Naive thymus-derived CD4-positive, alpha-beta T cell (primary cell): ENCODE data around the gene PDF. TPM values are rescaled to one million over a fixed set of nuclear protein-coding genes. Genes with fewer than 3 reads are reported as not detected.

Experiments used
- ATAC-seq: fragments of 150-1000 bp; cut with Tn5 transposase; 2 replicates; pipeline ENCODE4 v1.10.0; 2021; ENCODE audit warnings: mild to moderate bottlenecking, moderate library complexity
- CTCF ChIA-PET: fragments of 350-600 bp; sonication (Branson Sonifier 250); formaldehyde crosslinking; loops from one replicate; lab custom pipeline; 2021; ENCODE audit warnings: antibody characterized with exemption; lab: Charles Lee
- POLR2A ChIA-PET: fragments of 350-600 bp; sonication (Branson Sonifier 250); formaldehyde crosslinking; loops from one replicate; lab custom pipeline; 2021; ENCODE audit warnings: antibody characterized with exemption, inconsistent platforms; lab: Charles Lee
- DNase-seq, 9 donors: peaks; one replicate each; pipeline versions ENCODE4 v3.0.0 to v3.0.0-alpha.2; 2020 to 2022; ENCODE audit warnings: mixed read lengths in 1 of 9
- H3K27ac ChIP-seq: one replicate; pipeline ENCODE4 v1.7.0; 2013; ENCODE audit warnings: mild to moderate bottlenecking, low read depth, low read length, moderate library complexity
- H3K27me3 ChIP-seq, 2 donors: one replicate each; pipeline ENCODE4 v1.7.0; 2013; ENCODE audit warnings: low read length in 2 of 2, mild to moderate bottlenecking in 2 of 2, moderate library complexity in 2 of 2; ENCODE audit not compliant: control insufficient read depth in 2 of 2, insufficient read depth in 2 of 2
- H3K36me3 ChIP-seq, 3 experiments: 1 replicate in 2 of 3; 2 replicates in 1 of 3; pipeline ENCODE4 v1.7.0; 2013; ENCODE audit warnings: low read length in 3 of 3, mild to moderate bottlenecking in 3 of 3, moderate library complexity in 1 of 3; ENCODE audit not compliant: insufficient read depth in 3 of 3, control insufficient read depth in 2 of 3
- H3K4me1 ChIP-seq, 2 donors: one replicate each; pipeline ENCODE4 v1.7.0; 2013; ENCODE audit warnings: low read length in 2 of 2, mild to moderate bottlenecking in 2 of 2, moderate library complexity in 1 of 2; ENCODE audit not compliant: control insufficient read depth in 2 of 2, insufficient read depth in 2 of 2
- H3K4me3 ChIP-seq: 2 replicates; pipeline ENCODE4 v1.7.0; 2013; ENCODE audit warnings: mild to moderate bottlenecking, low read length
- H3K9me3 ChIP-seq, 3 experiments: 1 replicate in 2 of 3; 2 replicates in 1 of 3; pipeline ENCODE4 v1.7.0; 2013; ENCODE audit warnings: low read length in 3 of 3; ENCODE audit not compliant: control insufficient read depth in 2 of 3
- H3K27ac Mint-ChIP-seq, 9 donors: one replicate each; pipeline ENCODE4 v1.8.0; 2020 to 2022; ENCODE audit warnings: mixed read lengths in 9 of 9, mild to moderate bottlenecking in 8 of 9, moderate library complexity in 5 of 9, inconsistent platforms in 2 of 9
- H3K27me3 Mint-ChIP-seq, 5 donors: one replicate each; pipeline ENCODE4 v1.8.0; 2021 to 2022; ENCODE audit warnings: mixed read lengths in 5 of 5, mild to moderate bottlenecking in 1 of 5
- H3K36me3 Mint-ChIP-seq, 5 donors: one replicate each; pipeline ENCODE4 v1.8.0; 2020 to 2022; ENCODE audit warnings: mixed read lengths in 5 of 5, mild to moderate bottlenecking in 3 of 5, inconsistent platforms in 1 of 5
- H3K4me1 Mint-ChIP-seq, 7 donors: one replicate each; pipeline ENCODE4 v1.8.0; 2020 to 2022; ENCODE audit warnings: mixed read lengths in 7 of 7, mild to moderate bottlenecking in 3 of 7, inconsistent platforms in 1 of 7
- H3K4me3 Mint-ChIP-seq, 10 donors: one replicate each; pipeline ENCODE4 v1.8.0; 2020 to 2022; ENCODE audit warnings: mild to moderate bottlenecking in 10 of 10, mixed read lengths in 10 of 10, moderate library complexity in 6 of 10, inconsistent platforms in 2 of 10
- H3K9me3 Mint-ChIP-seq, 11 donors: one replicate each; pipeline ENCODE4 v1.8.0; 2020 to 2022; ENCODE audit warnings: mixed read lengths in 11 of 11, mild to moderate bottlenecking in 4 of 11, inconsistent platforms in 1 of 11, moderate library complexity in 1 of 11
- intact Hi-C, 2 donors: fragments of 100-400 bp; cut with micrococcal nuclease; formaldehyde crosslinking; loops; one replicate each; pipeline ENCODE4 v1.15.1; 2023
- polyA plus RNA-seq, 2 donors: library from polyadenylated mRNA; unstranded; fragments of 300-500 nt; fragmentation: Illumina TruSeq; gene quantifications; one replicate each; pipeline ENCODE4 v1.2.3, GENCODE V29; 2021
- total RNA-seq, 6 experiments: library from RNA in 5 of 6; stranded (reverse) in 5 of 6; gene quantifications; 1 replicate in 5 of 6; 2 replicates in 1 of 6; pipeline ENCODE4 v1.2.3 and lab custom pipeline; 2021 to 2026

Gene PDF
- total and polyA plus RNA-seq, 7 experiments from 2014 or later, result 4.6 to 24.5 (median 11.4) TPM

GRCh38 chr16:69320740-69321073 is 9.7 kb downstream of the PDF start:
- Histone ChIP-seq H3K4me1 (no peaks in the 10 kb centered on the region), H3K27ac (no peak overlapping the region), H3K36me3 (peaks cover 27 to 94% (median 37%) of the 10 kb centered on the region in 3 experiments), H3K9me3 (no peaks in the 10 kb centered on the region), H3K27me3 (no peaks in the 10 kb centered on the region), H3K4me3 (no peak overlapping the region)
- H3K27ac Mint-ChIP-seq, result peak overlapping the region in 2 of 9 donors; percentile 43 to 56
- H3K4me1 Mint-ChIP-seq, result peaks cover 5 to 24% (median 13%) of the 10 kb centered on the region in 7 donors
- H3K9me3 Mint-ChIP-seq, result no peaks in the 10 kb centered on the region
- intact Hi-C loops, result no loop called here
- no peak overlapping the region for H3K4me3 Mint-ChIP-seq
- H3K27me3 Mint-ChIP-seq, result no peaks in the 10 kb centered on the region
- H3K36me3 Mint-ChIP-seq, result peaks cover 6 to 39% (median 13%) of the 10 kb centered on the region in 5 donors
- DNase-seq, result no peak
- ChIA-PET POLR2A (no interaction called here), CTCF (no interaction called here)
- ATAC-seq, result no peak

- Histone ChIP-seq H3K27me3 (no peaks in the 10 kb centered on the region), H3K9me3 (no peaks in the 10 kb centered on the region), H3K27ac (no peak overlapping the region), H3K4me1 (no peaks in the 10 kb centered on the region), H3K4me3 (no peak overlapping the region), H3K36me3 (peaks cover 27 to 96% (median 43%) of the 10 kb centered on the region in 3 experiments)
- POLR2A ChIA-PET, result no interaction called here
- no peak for DNase-seq
- H3K9me3 Mint-ChIP-seq, result no peaks in the 10 kb centered on the region
- H3K36me3 Mint-ChIP-seq, result peaks cover 6 to 37% (median 13%) of the 10 kb centered on the region in 5 donors
- CTCF ChIA-PET, result no interaction called here
- H3K4me3 Mint-ChIP-seq, result no peak overlapping the region
- intact Hi-C loops, result no loop called here
- no peaks in the 10 kb centered on the region for H3K27me3 Mint-ChIP-seq
- ATAC-seq, result no peak
- peaks cover 5 to 21% (median 10%) of the 10 kb centered on the region in 7 donors for H3K4me1 Mint-ChIP-seq
- H3K27ac Mint-ChIP-seq, result peak overlapping the region in 2 of 9 donors; percentile 14 to 71
Measured at GRCh38 chr16:69319826-69320739, 10.3 kb downstream of the PDF start.

- peak overlapping the region in 2 of 9 donors; percentile 71 to 77 for H3K27ac Mint-ChIP-seq
- no peak for DNase-seq
Measured at GRCh38 chr16:69319381-69319780, 11.0 kb downstream of the PDF start.

GRCh38 chr16:69318911-69319289 is 11.5 kb downstream of the PDF start:
- Histone ChIP-seq H3K4me1 (peaks cover 0 to under 1% of the 10 kb centered on the region in 2 donors), H3K9me3 (no peaks in the 10 kb centered on the region), H3K4me3 (no peak overlapping the region), H3K27ac (no peak overlapping the region), H3K36me3 (peaks cover 27 to 95% (median 43%) of the 10 kb centered on the region in 3 experiments), H3K27me3 (no peaks in the 10 kb centered on the region)
- H3K27me3 Mint-ChIP-seq, result no peaks in the 10 kb centered on the region
- ChIA-PET POLR2A (interaction anchor here (0.8 to 1.3 kb wide), 2 partner anchors 10 to 409 kb away, joined by 3 to 5 read pairs; no protein-coding TSS in a partner anchor), CTCF (no interaction called here)
- no peak overlapping the region for H3K4me3 Mint-ChIP-seq
- no peaks in the 10 kb centered on the region for H3K9me3 Mint-ChIP-seq
- H3K4me1 Mint-ChIP-seq, result peaks cover 0 to 23% (median 12%) of the 10 kb centered on the region in 7 donors
- intact Hi-C loops, result no loop called here
- no peak overlapping the region for H3K27ac Mint-ChIP-seq
- ATAC-seq, result no peak
- H3K36me3 Mint-ChIP-seq, result peaks cover 6 to 31% (median 13%) of the 10 kb centered on the region in 5 donors
- DNase-seq, result no peak

More at GRCh38 chr16:69319381-69319780, 11.0 kb downstream of the PDF start:
- POLR2A ChIA-PET, result interaction anchor here (1.3 kb wide), 1 partner anchor 10 kb away, joined by 5 read pairs; no protein-coding TSS in a partner anchor
- H3K36me3 ChIP-seq, result peaks cover 27 to 95% (median 43%) of the 10 kb centered on the region in 3 experiments
- Mint-ChIP-seq H3K9me3 (no peaks in the 10 kb centered on the region), H3K4me3 (no peak overlapping the region), H3K27me3 (no peaks in the 10 kb centered on the region), H3K4me1 (peaks cover 0 to 19% (median 10%) of the 10 kb centered on the region in 7 donors), H3K36me3 (peaks cover 6 to 31% (median 13%) of the 10 kb centered on the region in 5 donors)
- H3K9me3 ChIP-seq, result no peaks in the 10 kb centered on the region
- no peak for ATAC-seq
- no peaks in the 10 kb centered on the region for H3K4me1 ChIP-seq
- no peak overlapping the region for H3K4me3 ChIP-seq
- intact Hi-C loops, result no loop called here
- no peaks in the 10 kb centered on the region for H3K27me3 ChIP-seq
- CTCF ChIA-PET, result no interaction called here
- H3K27ac ChIP-seq, result no peak overlapping the region

GRCh38 chr16:69318177-69318910 is 12.0 kb downstream of the PDF start:
- Histone ChIP-seq H3K4me1 (peaks cover 0 to 3% of the 10 kb centered on the region in 2 donors), H3K9me3 (no peaks in the 10 kb centered on the region), H3K27ac (no peak overlapping the region), H3K4me3 (no peak overlapping the region), H3K36me3 (peaks cover 27 to 90% (median 43%) of the 10 kb centered on the region in 3 experiments), H3K27me3 (no peaks in the 10 kb centered on the region)
- intact Hi-C loops, result no loop called here
- Mint-ChIP-seq H3K4me1 (peaks cover 5 to 24% (median 17%) of the 10 kb centered on the region in 7 donors), H3K27me3 (no peaks in the 10 kb centered on the region), H3K36me3 (peaks cover 6 to 35% (median 13%) of the 10 kb centered on the region in 5 donors), H3K4me3 (no peak overlapping the region), H3K27ac (no peak overlapping the region), H3K9me3 (no peaks in the 10 kb centered on the region)
- CTCF ChIA-PET, result interaction anchor here (0.6 to 0.9 kb wide), 2 partner anchors 168 to 468 kb away, joined by 3 to 6 read pairs; no protein-coding TSS in a partner anchor
- no peak for DNase-seq
- no peak for ATAC-seq
- POLR2A ChIA-PET, result interaction anchor here (0.8 to 1.3 kb wide), 3 partner anchors 10 to 409 kb away, joined by 3 to 6 read pairs (median 5); no protein-coding TSS in a partner anchor

- Histone ChIP-seq H3K36me3 (peaks cover 23 to 74% (median 43%) of the 10 kb centered on the region in 3 experiments), H3K4me3 (no peak overlapping the region), H3K9me3 (no peaks in the 10 kb centered on the region), H3K27me3 (no peaks in the 10 kb centered on the region), H3K4me1 (peaks cover 3 to 5% of the 10 kb centered on the region in 2 donors), H3K27ac (no peak overlapping the region)
- ChIA-PET CTCF (no interaction called here), POLR2A (interaction anchor here (5.7 kb wide), 1 partner anchor 13 kb away, joined by 42 read pairs; the partner anchor contains the start of gene PDF)
- ATAC-seq (no peak), DNase-seq (no peak)
- Mint-ChIP-seq H3K9me3 (peaks cover 0 to 2% (median 0%) of the 10 kb centered on the region in 11 donors), H3K27me3 (no peaks in the 10 kb centered on the region), H3K36me3 (peaks cover 2 to 28% (median 11%) of the 10 kb centered on the region in 5 donors), H3K4me3 (no peak overlapping the region), H3K4me1 (peaks cover 15 to 34% (median 24%) of the 10 kb centered on the region in 7 donors), H3K27ac (peak overlapping the region in 2 of 9 donors; percentile 28 to 62)
- intact Hi-C loops, result no loop called here
Measured at GRCh38 chr16:69316595-69317034, 13.8 kb downstream of the PDF start.
